Measurements from ENCODE around the gene FMOD.

FMOD gene

DNA sequence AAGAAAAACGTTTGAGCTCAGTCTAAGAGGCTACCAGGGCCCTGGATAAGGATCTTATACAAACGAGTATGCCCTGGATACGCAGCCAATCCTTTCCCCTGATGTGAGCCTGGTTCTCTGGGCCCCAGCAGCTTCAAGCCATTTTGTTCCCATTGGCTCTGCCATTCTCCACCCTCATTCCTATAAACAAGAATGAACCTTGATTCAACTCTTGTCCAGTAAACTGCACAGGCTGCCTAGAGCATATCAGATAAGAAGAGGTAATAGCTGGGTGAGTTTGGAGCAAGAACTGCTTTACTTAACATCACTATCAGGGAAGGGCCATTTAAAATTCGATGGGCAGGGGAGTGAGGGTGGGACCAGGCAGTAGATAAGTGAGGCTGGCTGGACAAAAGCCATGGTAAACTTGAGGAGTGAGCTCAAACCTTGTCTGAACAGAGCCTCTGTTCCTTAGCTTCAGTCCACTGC lies 34.3 kb downstream of the FMOD start (continued):
- TF ChIP-seq REPIN1 (tag by site-specific recombination; IDR thresholded peaks at IDR 0.05; ENCODE audit: low read depth) (no peak), ZNF596 (tag by site-specific recombination; IDR thresholded peaks at IDR 0.05) (no peak), ZBTB6 (tag by site-specific recombination; IDR thresholded peaks at IDR 0.05) (no peak), ZBTB44 (tag by site-specific recombination; IDR thresholded peaks at IDR 0.05) (no peak), ZNF777 (tag by site-specific recombination; IDR thresholded peaks at IDR 0.05; ENCODE audit: borderline replicate concordance) (no peak), ZNF248 (tag by site-specific recombination; IDR thresholded peaks at IDR 0.05) (no peak), KLF1 (tag by site-specific recombination; IDR thresholded peaks at IDR 0.05) (peak; percentile 91), ZNF341 (tag by site-specific recombination; IDR thresholded peaks at IDR 0.05; ENCODE audit: low read depth) (peak; percentile 86), ZSCAN30 (tag by site-specific recombination; IDR thresholded peaks at IDR 0.05) (peak; percentile 50; the same call in 1 of the 2 replicates), ZEB2 (tag by site-specific recombination; IDR thresholded peaks at IDR 0.05) (no peak), ZNF571 (tag by site-specific recombination; IDR thresholded peaks at IDR 0.05) (no peak), ZNF175 (tag by site-specific recombination; IDR thresholded peaks at IDR 0.05) (no peak), ZNF530 (tag by site-specific recombination; IDR thresholded peaks at IDR 0.05; ENCODE audit: low read depth) (no peak), ZSCAN4 (tag by site-specific recombination; IDR thresholded peaks at IDR 0.05) (no peak), HOXD13 (CRISPR knock-in tag; IDR thresholded peaks at IDR 0.05; ENCODE audit: borderline replicate concordance) (no peak), ZNF837 (tag by site-specific recombination; IDR thresholded peaks at IDR 0.05) (no peak), ZNF138 (tag by site-specific recombination; IDR thresholded peaks at IDR 0.05; ENCODE audit: borderline replicate concordance) (no peak), ZNF514 (tag by site-specific recombination; IDR thresholded peaks at IDR 0.05) (no peak), ZNF692 (tag by site-specific recombination; IDR thresholded peaks at IDR 0.05) (peak; percentile 95), ZNF776 (tag by site-specific recombination; IDR thresholded peaks at IDR 0.05; ENCODE audit: borderline replicate concordance) (no peak), OVOL3 (tag by site-specific recombination; IDR thresholded peaks at IDR 0.05) (no peak), ZNF629 (tag by site-specific recombination; IDR thresholded peaks at IDR 0.05) (no peak), ZNF529 (tag by site-specific recombination; IDR thresholded peaks at IDR 0.05; ENCODE audit: insufficient replicate concordance) (no peak), HOXC10 (CRISPR knock-in tag; IDR thresholded peaks at IDR 0.05) (no peak), ZNF555 (tag by site-specific recombination; conservative IDR thresholded peaks at IDR 0.05) (no peak), ZNF560 (tag by site-specific recombination; IDR thresholded peaks at IDR 0.05; ENCODE audit: borderline replicate concordance) (no peak)
- TF ChIP-seq, protein P1, sequence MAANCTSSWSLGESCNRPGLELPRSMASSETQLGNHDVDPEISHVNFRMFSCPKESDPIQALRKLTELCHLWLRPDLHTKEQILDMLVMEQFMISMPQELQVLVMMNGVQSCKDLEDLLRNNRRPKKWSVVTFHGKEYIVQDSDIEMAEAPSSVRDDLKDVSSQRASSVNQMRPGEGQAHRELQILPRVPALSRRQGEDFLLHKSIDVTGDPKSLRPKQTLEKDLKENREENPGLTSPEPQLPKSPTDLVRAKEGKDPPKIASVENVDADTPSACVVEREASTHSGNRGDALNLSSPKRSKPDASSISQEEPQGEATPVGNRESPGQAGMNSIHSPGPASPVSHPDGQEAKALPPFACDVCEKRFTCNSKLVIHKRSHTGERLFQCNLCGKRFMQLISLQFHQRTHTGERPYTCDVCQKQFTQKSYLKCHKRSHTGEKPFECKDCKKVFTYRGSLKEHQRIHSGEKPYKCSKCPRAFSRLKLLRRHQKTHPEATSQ (tag by site-specific recombination; IDR thresholded peaks at IDR 0.05) = no peak
- TF ChIP-seq, protein P2, sequence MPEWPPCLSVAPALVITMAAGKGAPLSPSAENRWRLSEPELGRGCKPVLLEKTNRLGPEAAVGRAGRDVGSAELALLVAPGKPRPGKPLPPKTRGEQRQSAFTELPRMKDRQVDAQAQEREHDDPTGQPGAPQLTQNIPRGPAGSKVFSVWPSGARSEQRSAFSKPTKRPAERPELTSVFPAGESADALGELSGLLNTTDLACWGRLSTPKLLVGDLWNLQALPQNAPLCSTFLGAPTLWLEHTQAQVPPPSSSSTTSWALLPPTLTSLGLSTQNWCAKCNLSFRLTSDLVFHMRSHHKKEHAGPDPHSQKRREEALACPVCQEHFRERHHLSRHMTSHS (tag by site-specific recombination; IDR thresholded peaks at IDR 0.05) = no peak
- TF ChIP-seq, protein P3, sequence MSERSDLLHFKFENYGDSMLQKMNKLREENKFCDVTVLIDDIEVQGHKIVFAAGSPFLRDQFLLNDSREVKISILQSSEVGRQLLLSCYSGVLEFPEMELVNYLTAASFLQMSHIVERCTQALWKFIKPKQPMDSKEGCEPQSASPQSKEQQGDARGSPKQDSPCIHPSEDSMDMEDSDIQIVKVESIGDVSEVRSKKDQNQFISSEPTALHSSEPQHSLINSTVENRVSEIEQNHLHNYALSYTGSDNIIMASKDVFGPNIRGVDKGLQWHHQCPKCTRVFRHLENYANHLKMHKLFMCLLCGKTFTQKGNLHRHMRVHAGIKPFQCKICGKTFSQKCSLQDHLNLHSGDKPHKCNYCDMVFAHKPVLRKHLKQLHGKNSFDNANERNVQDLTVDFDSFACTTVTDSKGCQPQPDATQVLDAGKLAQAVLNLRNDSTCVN (tag by site-specific recombination; optimal IDR thresholded peaks at IDR 0.05) = no peak
- TF ChIP-seq, protein P4, sequence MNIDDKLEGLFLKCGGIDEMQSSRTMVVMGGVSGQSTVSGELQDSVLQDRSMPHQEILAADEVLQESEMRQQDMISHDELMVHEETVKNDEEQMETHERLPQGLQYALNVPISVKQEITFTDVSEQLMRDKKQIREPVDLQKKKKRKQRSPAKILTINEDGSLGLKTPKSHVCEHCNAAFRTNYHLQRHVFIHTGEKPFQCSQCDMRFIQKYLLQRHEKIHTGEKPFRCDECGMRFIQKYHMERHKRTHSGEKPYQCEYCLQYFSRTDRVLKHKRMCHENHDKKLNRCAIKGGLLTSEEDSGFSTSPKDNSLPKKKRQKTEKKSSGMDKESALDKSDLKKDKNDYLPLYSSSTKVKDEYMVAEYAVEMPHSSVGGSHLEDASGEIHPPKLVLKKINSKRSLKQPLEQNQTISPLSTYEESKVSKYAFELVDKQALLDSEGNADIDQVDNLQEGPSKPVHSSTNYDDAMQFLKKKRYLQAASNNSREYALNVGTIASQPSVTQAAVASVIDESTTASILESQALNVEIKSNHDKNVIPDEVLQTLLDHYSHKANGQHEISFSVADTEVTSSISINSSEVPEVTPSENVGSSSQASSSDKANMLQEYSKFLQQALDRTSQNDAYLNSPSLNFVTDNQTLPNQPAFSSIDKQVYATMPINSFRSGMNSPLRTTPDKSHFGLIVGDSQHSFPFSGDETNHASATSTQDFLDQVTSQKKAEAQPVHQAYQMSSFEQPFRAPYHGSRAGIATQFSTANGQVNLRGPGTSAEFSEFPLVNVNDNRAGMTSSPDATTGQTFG (tag by site-specific recombination; IDR thresholded peaks at IDR 0.05; ENCODE audit: borderline replicate concordance) = no peak
